Panc1 (cell line): Measurements from ENCODE around the gene MTHFD1L. TPM values are rescaled to one million over a fixed set of nuclear protein-coding genes. Genes with fewer than 3 reads are reported as not detected.

Experiments used
- ATAC-seq: fragments of 200-7000 bp; cut with Tn5 transposase; 2 replicates; pipeline ENCODE4 v1.9.1; 2020; ENCODE audit warnings: mild to moderate bottlenecking, moderate library complexity
- BruUV-seq: library from RNA; stranded (reverse); fragments of 400-500 nt; replicated peaks from 2 replicates; lab custom pipeline; 2021; lab: Mats Ljungman, UMichigan
- CTCF ChIA-PET: fragments of 300-600 bp; sonication (Branson Sonifier 250); formaldehyde crosslinking; loops from one replicate; lab custom pipeline; 2022; ENCODE audit warnings: antibody characterized with exemption; lab: Charles Lee
- POLR2A ChIA-PET: fragments of 300-600 bp; sonication (Branson Sonifier 250); formaldehyde crosslinking; loops from one replicate; lab custom pipeline; 2022; ENCODE audit warnings: antibody characterized with exemption; lab: Charles Lee
- DNase-seq: peaks from one replicate; pipeline ENCODE4 v3.0.0-alpha.2; 2010; ENCODE audit warnings: low read depth, low spot score
- H3K27ac ChIP-seq: 2 replicates; pipeline ENCODE4 v1.5.1; 2011; ENCODE audit warnings: mild to moderate bottlenecking, low read length, inconsistent platforms
- H3K27me3 ChIP-seq: fragments of 200-500 bp; sonication (Bioruptor generic); 2 replicates; pipeline ENCODE4 v1.6.0; 2014; ENCODE audit warnings: low read length, inconsistent platforms; ENCODE audit not compliant: control insufficient read depth, insufficient read depth
- H3K36me3 ChIP-seq: fragments of 200-500 bp; sonication (Bioruptor generic); 2 replicates; pipeline ENCODE4 v1.5.1; 2014; ENCODE audit warnings: inconsistent platforms, mild to moderate bottlenecking, low read length, moderate library complexity; ENCODE audit not compliant: control insufficient read depth, insufficient read depth
- H3K4me1 ChIP-seq: 2 replicates; pipeline ENCODE4 v1.5.1; 2011; ENCODE audit warnings: inconsistent platforms, mild to moderate bottlenecking, low read length, moderate library complexity; ENCODE audit not compliant: control insufficient read depth, insufficient read depth
- H3K4me3 ChIP-seq, 2 experiments: 2 replicates each; pipeline ENCODE4 v1.5.1; 2011 to 2012; ENCODE audit warnings: low read depth in 2 of 2, low read length in 2 of 2, mild to moderate bottlenecking in 2 of 2, inconsistent platforms in 1 of 2, moderate library complexity in 1 of 2
- H3K9me3 ChIP-seq: fragments of 200-500 bp; sonication (Bioruptor generic); 2 replicates; pipeline ENCODE4 v1.5.1; 2014; ENCODE audit warnings: low read depth, mild to moderate bottlenecking, inconsistent platforms, low read length, moderate library complexity; ENCODE audit not compliant: control insufficient read depth, insufficient read depth
- POLR2AphosphoS5 ChIP-seq: IDR thresholded peaks from 2 replicates; pipeline ENCODE4 v1.6.1; 2012; ENCODE audit warnings: mild to moderate bottlenecking, low read depth, low read length, moderate library complexity
- REST ChIP-seq, 2 experiments: IDR thresholded peaks; 2 replicates each; pipeline ENCODE4 v1.6.1; 2011 to 2012; ENCODE audit warnings: low read depth in 2 of 2, control low read depth in 1 of 2, low read length in 1 of 2, mild to moderate bottlenecking in 1 of 2, moderate library complexity in 1 of 2; ENCODE audit not compliant: insufficient read depth in 1 of 2
- SIN3A ChIP-seq: IDR thresholded peaks from 2 replicates; pipeline ENCODE4 v1.6.1; 2012; ENCODE audit warnings: low read depth, mild to moderate bottlenecking, low read length, moderate library complexity, borderline replicate concordance; ENCODE audit not compliant: insufficient read depth
- TCF7L2 ChIP-seq: IDR thresholded peaks from 2 replicates; pipeline ENCODE4 v1.6.1; 2011; ENCODE audit warnings: mild to moderate bottlenecking, low read depth, low read length, inconsistent platforms
- in situ Hi-C: cut with HindIII; loops from 2 replicates; pipeline ENCODE4 v1.10.0; 2016; ENCODE audit warnings: low sequenced_read_pairs, low pct_unique_long_range_greater_than_20kb
- intact Hi-C: fragments of 100-400 bp; cut with micrococcal nuclease; formaldehyde crosslinking; loops from one replicate; pipeline ENCODE4 v1.10.0; 2022; ENCODE audit not compliant: unreplicated experiment
- total RNA-seq: library from RNA; stranded (reverse); gene quantifications from one replicate; pipeline ENCODE4 v1.2.1, GENCODE V29; 2021; ENCODE audit not compliant: unreplicated experiment
- TF ChIP-seq, protein P1 (sequence below): fragments of 450-650 bp; IDR thresholded peaks from 2 replicates; pipeline ENCODE4 v1.5.1; 2017; ENCODE audit warnings: mild to moderate bottlenecking

MTHFD1L gene
- total RNA-seq, 1 experiment from 2014 or later: 76.2 TPM

DNA sequence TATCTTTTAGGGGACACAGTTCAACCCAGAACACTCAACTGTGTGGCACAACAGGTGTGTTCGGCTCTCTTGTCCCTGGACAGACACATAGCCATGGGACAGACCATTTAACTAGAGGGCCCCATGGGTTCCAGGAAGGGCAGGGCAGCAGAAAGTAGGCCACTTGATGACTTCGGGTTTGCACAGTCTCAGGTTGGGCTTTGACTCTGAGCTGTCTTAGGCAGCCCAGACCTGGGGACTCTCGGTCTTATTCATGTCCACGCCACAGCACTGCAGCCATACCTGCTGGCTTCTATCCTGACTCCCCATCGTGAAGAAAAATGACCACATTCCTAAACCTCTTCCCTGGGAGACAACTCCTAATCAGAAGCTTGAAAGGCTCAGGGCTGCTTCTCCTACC, 228.2 kb downstream of the MTHFD1L start:
- no peak overlapping the region for H3K4me3 ChIP-seq
- no peaks in the 10 kb centered on the region for H3K27me3 ChIP-seq
- ChIA-PET POLR2A (no interaction called here), CTCF (no interaction called here)
- intact Hi-C loops (no loop called here), in situ Hi-C loops (no loop called here)
- BruUV-seq: no TSS peak
- H3K4me1 ChIP-seq: 0 out of 2 replicates have a peak, but pooled peaks cover 2% of the 10 kb centered on the region
- no peak overlapping the region for H3K27ac ChIP-seq
- H3K36me3 ChIP-seq: 0 out of 2 replicates have a peak, but pooled peaks cover 4% of the 10 kb centered on the region
- no peaks in the 10 kb centered on the region for H3K9me3 ChIP-seq
- TF ChIP-seq POLR2AphosphoS5: no peak
- no peak for TF ChIP-seq REST (IDR thresholded peaks at IDR 0.05; ENCODE audit: insufficient read depth in 1 of 2, low read depth in 2 of 2, low read length in 1 of 2)
- ATAC-seq (no peak), DNase-seq (no peak)

GRCh38 chr6:151095538-151096254, 230.2 kb downstream of the MTHFD1L start:
- TF ChIP-seq SIN3A (no peak), TCF7L2 (no peak), REST (IDR thresholded peaks at IDR 0.05; ENCODE audit: insufficient read depth in 1 of 2, low read depth in 2 of 2, low read length in 1 of 2) (no peak), POLR2AphosphoS5 (no peak)
- TF ChIP-seq, protein P1, sequence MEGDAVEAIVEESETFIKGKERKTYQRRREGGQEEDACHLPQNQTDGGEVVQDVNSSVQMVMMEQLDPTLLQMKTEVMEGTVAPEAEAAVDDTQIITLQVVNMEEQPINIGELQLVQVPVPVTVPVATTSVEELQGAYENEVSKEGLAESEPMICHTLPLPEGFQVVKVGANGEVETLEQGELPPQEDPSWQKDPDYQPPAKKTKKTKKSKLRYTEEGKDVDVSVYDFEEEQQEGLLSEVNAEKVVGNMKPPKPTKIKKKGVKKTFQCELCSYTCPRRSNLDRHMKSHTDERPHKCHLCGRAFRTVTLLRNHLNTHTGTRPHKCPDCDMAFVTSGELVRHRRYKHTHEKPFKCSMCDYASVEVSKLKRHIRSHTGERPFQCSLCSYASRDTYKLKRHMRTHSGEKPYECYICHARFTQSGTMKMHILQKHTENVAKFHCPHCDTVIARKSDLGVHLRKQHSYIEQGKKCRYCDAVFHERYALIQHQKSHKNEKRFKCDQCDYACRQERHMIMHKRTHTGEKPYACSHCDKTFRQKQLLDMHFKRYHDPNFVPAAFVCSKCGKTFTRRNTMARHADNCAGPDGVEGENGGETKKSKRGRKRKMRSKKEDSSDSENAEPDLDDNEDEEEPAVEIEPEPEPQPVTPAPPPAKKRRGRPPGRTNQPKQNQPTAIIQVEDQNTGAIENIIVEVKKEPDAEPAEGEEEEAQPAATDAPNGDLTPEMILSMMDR: no peak
- Histone ChIP-seq H3K4me1 (no peaks in the 10 kb centered on the region), H3K36me3 (0 out of 2 replicates have a peak, but pooled peaks cover 4% of the 10 kb centered on the region), H3K9me3 (no peaks in the 10 kb centered on the region), H3K4me3 (no peak overlapping the region), H3K27me3 (no peaks in the 10 kb centered on the region), H3K27ac (no peak overlapping the region)
- ChIA-PET POLR2A (interaction anchor here (0.6 kb wide), 1 partner anchor 50 kb away, joined by 4 read pairs; no protein-coding TSS in a partner anchor), CTCF (interaction anchor here (0.6 kb wide), 1 partner anchor 229 kb away, joined by 3 read pairs; no protein-coding TSS in a partner anchor)
- intact Hi-C loops (no loop called here), in situ Hi-C loops (no loop called here)
- no TSS peak for BruUV-seq
- ATAC-seq (no peak), DNase-seq (no peak)
